ENCODE results near the gene MAFG. TPM values are rescaled to one million over a fixed set of nuclear protein-coding genes. Genes with fewer than 3 reads are reported as not detected.

MAFG gene
- total RNA-seq, 2 experiments from 2014 or later: 22.7 to 33.6 TPM

GRCh38 chr17:81869221-81870130, 58.1 kb downstream of the MAFG start:
- Histone ChIP-seq H3K79me2 (ENCODE audit: insufficient read depth, low read depth, low read length) (peaks cover 31% of the 10 kb centered on the region), H3K9me2 (ENCODE audit: insufficient read depth, low read length) (no peaks in the 10 kb centered on the region), H3K4me3 (ENCODE audit: low read depth, low read length, poor library complexity, severe bottlenecking) (peak overlapping the region; percentile 97), H3K4me1 (ENCODE audit: insufficient read depth, low read length, poor library complexity, severe bottlenecking) (peaks cover 64% of the 10 kb centered on the region), H2AFZ (ENCODE audit: low read length) (no peak overlapping the region), H3K36me3 (ENCODE audit: insufficient read depth, low read length) (peaks cover 63% of the 10 kb centered on the region), H3K9me3 (ENCODE audit: low read length) (no peaks in the 10 kb centered on the region), H3K27ac (ENCODE audit: low read depth, low read length, poor library complexity, severe bottlenecking) (peak overlapping the region; percentile 85), H4K20me1 (ENCODE audit: insufficient read depth, low read length) (no peaks in the 10 kb centered on the region), H3K4me2 (ENCODE audit: low read length) (peak overlapping the region; percentile 98)
- intact Hi-C loops (cut with micrococcal nuclease; ENCODE audit: unreplicated experiment): loop anchor here (1.0 to 5.0 kb wide), 6 partner anchors 21 to 352 kb away; partner anchors contain the start of genes ALYREF, ANAPC11, DCXR and MAFG
- BruUV-seq (replicated peaks): no TSS peak
- POLR2A ChIA-PET: interaction anchor here (0.9 to 2.2 kb wide), 2 partner anchors 24 to 48 kb away, joined by 4 to 18 read pairs; no protein-coding TSS in a partner anchor
- TF ChIP-seq, protein P1, sequence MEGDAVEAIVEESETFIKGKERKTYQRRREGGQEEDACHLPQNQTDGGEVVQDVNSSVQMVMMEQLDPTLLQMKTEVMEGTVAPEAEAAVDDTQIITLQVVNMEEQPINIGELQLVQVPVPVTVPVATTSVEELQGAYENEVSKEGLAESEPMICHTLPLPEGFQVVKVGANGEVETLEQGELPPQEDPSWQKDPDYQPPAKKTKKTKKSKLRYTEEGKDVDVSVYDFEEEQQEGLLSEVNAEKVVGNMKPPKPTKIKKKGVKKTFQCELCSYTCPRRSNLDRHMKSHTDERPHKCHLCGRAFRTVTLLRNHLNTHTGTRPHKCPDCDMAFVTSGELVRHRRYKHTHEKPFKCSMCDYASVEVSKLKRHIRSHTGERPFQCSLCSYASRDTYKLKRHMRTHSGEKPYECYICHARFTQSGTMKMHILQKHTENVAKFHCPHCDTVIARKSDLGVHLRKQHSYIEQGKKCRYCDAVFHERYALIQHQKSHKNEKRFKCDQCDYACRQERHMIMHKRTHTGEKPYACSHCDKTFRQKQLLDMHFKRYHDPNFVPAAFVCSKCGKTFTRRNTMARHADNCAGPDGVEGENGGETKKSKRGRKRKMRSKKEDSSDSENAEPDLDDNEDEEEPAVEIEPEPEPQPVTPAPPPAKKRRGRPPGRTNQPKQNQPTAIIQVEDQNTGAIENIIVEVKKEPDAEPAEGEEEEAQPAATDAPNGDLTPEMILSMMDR (conservative IDR thresholded peaks at IDR 0.05; ENCODE audit: low read length): peak; percentile 94
- TF ChIP-seq EZH2phosphoT487 (IDR thresholded peaks at IDR 0.05; ENCODE audit: borderline replicate concordance, low read depth, low read length): no peak
- DNase-seq (ENCODE audit: low spot score): peak; percentile 69
- CTCF ChIA-PET (ENCODE audit: unreplicated experiment): interaction anchor here (0.9 to 1.2 kb wide), 2 partner anchors 11 to 59 kb away, joined by 3 to 4 read pairs; no protein-coding TSS in a partner anchor

- Histone ChIP-seq H3K4me2 (ENCODE audit: low read length) (peak overlapping the region; percentile 98), H3K79me2 (ENCODE audit: insufficient read depth, low read depth, low read length) (peaks cover 34% of the 10 kb centered on the region), H3K27ac (ENCODE audit: low read depth, low read length, poor library complexity, severe bottlenecking) (no peak overlapping the region), H3K4me3 (ENCODE audit: low read depth, low read length, poor library complexity, severe bottlenecking) (peak overlapping the region; percentile 97), H3K4me1 (ENCODE audit: insufficient read depth, low read length, poor library complexity, severe bottlenecking) (peaks cover 64% of the 10 kb centered on the region), H3K36me3 (ENCODE audit: insufficient read depth, low read length) (peaks cover 70% of the 10 kb centered on the region), H4K20me1 (ENCODE audit: insufficient read depth, low read length) (peaks cover 1% of the 10 kb centered on the region; the same call in 1 of the 2 replicates), H3K9me3 (ENCODE audit: low read length) (no peaks in the 10 kb centered on the region), H3K9me2 (ENCODE audit: insufficient read depth, low read length) (no peaks in the 10 kb centered on the region), H2AFZ (ENCODE audit: low read length) (no peak overlapping the region)
- CTCF ChIA-PET (ENCODE audit: unreplicated experiment): interaction anchor here (0.9 to 1.2 kb wide), 2 partner anchors 12 to 59 kb away, joined by 3 to 4 read pairs; no protein-coding TSS in a partner anchor
- TSS peak; percentile 89 for BruUV-seq (replicated peaks)
- TF ChIP-seq, protein P1 (conservative IDR thresholded peaks at IDR 0.05; ENCODE audit: low read length): no peak
- TF ChIP-seq EZH2phosphoT487 (IDR thresholded peaks at IDR 0.05; ENCODE audit: borderline replicate concordance, low read depth, low read length): no peak
- intact Hi-C loops (cut with micrococcal nuclease; ENCODE audit: unreplicated experiment): loop anchor here (1.0 kb wide), 1 partner anchor 43 kb away; the partner anchor contains the start of gene PCYT2
- peak; percentile 37 for DNase-seq (ENCODE audit: low spot score)
- POLR2A ChIA-PET: interaction anchor here (2.2 kb wide), 1 partner anchor 24 kb away, joined by 18 read pairs; no protein-coding TSS in a partner anchor
These were observed 58.8 kb downstream of the MAFG start for GRCh38 chr17:81868674-81869220.

Other genes starting within 250 kb of the MAFG start
- 86.1 and 86.4 TPM in 2 replicates for gene ARL16, start 243.9 kb downstream of the MAFG start, total RNA-seq (2014; rRNA removed; shearing (Covaris generic))
- gene ARL16, start 243.9 kb downstream of the MAFG start, total RNA-seq (2022): 49.8 and 52.2 TPM in 2 replicates
- gene HGS, start 243.7 kb downstream of the MAFG start, total RNA-seq (2014; rRNA removed; shearing (Covaris generic)): 120 and 162 TPM in 2 replicates
- gene HGS, start 243.7 kb downstream of the MAFG start, total RNA-seq (2022): 175 and 219 TPM in 2 replicates
- 49.8 and 67.2 TPM in 2 replicates for gene MRPL12, start 224.4 kb downstream of the MAFG start, total RNA-seq (2014; rRNA removed; shearing (Covaris generic))
- gene MRPL12, start 224.4 kb downstream of the MAFG start, total RNA-seq (2022): 143 and 189 TPM in 2 replicates
- 46.3 and 46.9 TPM in 2 replicates for gene SLC25A10, start 215.5 kb downstream of the MAFG start, total RNA-seq (2014; rRNA removed; shearing (Covaris generic))
- gene SLC25A10, start 215.5 kb downstream of the MAFG start, total RNA-seq (2022): 41.3 and 45.6 TPM in 2 replicates
- not detected in 2 replicates for gene GCGR, start 123.6 kb downstream of the MAFG start, total RNA-seq (2014; rRNA removed; shearing (Covaris generic))
- not detected in 2 replicates for gene GCGR, start 123.6 kb downstream of the MAFG start, total RNA-seq (2022)
- gene MCRIP1, start 94.4 kb downstream of the MAFG start, total RNA-seq (2014; rRNA removed; shearing (Covaris generic)): 249 and 288 TPM in 2 replicates
- 170 and 180 TPM in 2 replicates for gene MCRIP1, start 94.4 kb downstream of the MAFG start, total RNA-seq (2022)
- gene PPP1R27, start 92.7 kb downstream of the MAFG start, total RNA-seq (2014; rRNA removed; shearing (Covaris generic)): not detected in 2 replicates
- not detected in 2 replicates for gene PPP1R27, start 92.7 kb downstream of the MAFG start, total RNA-seq (2022)
- 388 and 393 TPM in 2 replicates for gene P4HB, start 67.2 kb downstream of the MAFG start, total RNA-seq (2014; rRNA removed; shearing (Covaris generic))
- 502 and 577 TPM in 2 replicates for gene P4HB, start 67.2 kb downstream of the MAFG start, total RNA-seq (2022)
- gene ARHGDIA, start 56.4 kb downstream of the MAFG start, total RNA-seq (2014; rRNA removed; shearing (Covaris generic)): 233 and 265 TPM in 2 replicates
- 663 and 715 TPM in 2 replicates for gene ARHGDIA, start 56.4 kb downstream of the MAFG start, total RNA-seq (2022)
- 474 and 621 TPM in 2 replicates for gene ALYREF, start 36.1 kb downstream of the MAFG start, total RNA-seq (2014; rRNA removed; shearing (Covaris generic))
- 377 and 431 TPM in 2 replicates for gene ALYREF, start 36.1 kb downstream of the MAFG start, total RNA-seq (2022)
- 265 and 315 TPM in 2 replicates for gene ANAPC11, start 36.0 kb downstream of the MAFG start, total RNA-seq (2014; rRNA removed; shearing (Covaris generic))
- 225 and 227 TPM in 2 replicates for gene ANAPC11, start 36.0 kb downstream of the MAFG start, total RNA-seq (2022)
- 3.2 and 3.9 TPM in 2 replicates for gene NPB, start 25.5 kb downstream of the MAFG start, total RNA-seq (2014; rRNA removed; shearing (Covaris generic))
- 2.5 and 2.8 TPM in 2 replicates for gene NPB, start 25.5 kb downstream of the MAFG start, total RNA-seq (2022)
- gene PCYT2, start 16.3 kb downstream of the MAFG start, total RNA-seq (2014; rRNA removed; shearing (Covaris generic)): 70.1 and 70.4 TPM in 2 replicates
- gene PCYT2, start 16.3 kb downstream of the MAFG start, total RNA-seq (2022): 104 and 108 TPM in 2 replicates
- gene SIRT7, start 9.6 kb downstream of the MAFG start, total RNA-seq (2014; rRNA removed; shearing (Covaris generic)): 43.3 and 49.1 TPM in 2 replicates
- gene SIRT7, start 9.6 kb downstream of the MAFG start, total RNA-seq (2022): 57.6 and 69.3 TPM in 2 replicates
- gene PYCR1, start 9.6 kb upstream of the MAFG start, total RNA-seq (2014; rRNA removed; shearing (Covaris generic)): 211 and 239 TPM in 2 replicates
- 165 and 173 TPM in 2 replicates for gene PYCR1, start 9.6 kb upstream of the MAFG start, total RNA-seq (2022)
- gene MYADML2, start 19.5 kb upstream of the MAFG start, total RNA-seq (2014; rRNA removed; shearing (Covaris generic)): 0.19 TPM in 1 of 2 replicates, not detected in the other
- gene MYADML2, start 19.5 kb upstream of the MAFG start, total RNA-seq (2022): not detected in 2 replicates
- gene NOTUM, start 33.5 kb upstream of the MAFG start, total RNA-seq (2014; rRNA removed; shearing (Covaris generic)): 3.6 and 4.4 TPM in 2 replicates
- gene NOTUM, start 33.5 kb upstream of the MAFG start, total RNA-seq (2022): 0.88 and 1.9 TPM in 2 replicates
- gene ASPSCR1, start 49.9 kb upstream of the MAFG start, total RNA-seq (2014; rRNA removed; shearing (Covaris generic)): 66.7 and 89.1 TPM in 2 replicates
- gene ASPSCR1, start 49.9 kb upstream of the MAFG start, total RNA-seq (2022): 77.8 and 81.8 TPM in 2 replicates
- 249 and 251 TPM in 2 replicates for gene CENPX, start 95.1 kb upstream of the MAFG start, total RNA-seq (2014; rRNA removed; shearing (Covaris generic))
- 107 and 130 TPM in 2 replicates for gene CENPX, start 95.1 kb upstream of the MAFG start, total RNA-seq (2022)
- 52.0 and 62.6 TPM in 2 replicates for gene LRRC45, start 95.6 kb upstream of the MAFG start, total RNA-seq (2014; rRNA removed; shearing (Covaris generic))
- 40.9 and 41.2 TPM in 2 replicates for gene LRRC45, start 95.6 kb upstream of the MAFG start, total RNA-seq (2022)
- 15.7 and 24.4 TPM in 2 replicates for gene RAC3, start 103.9 kb upstream of the MAFG start, total RNA-seq (2014; rRNA removed; shearing (Covaris generic))
- gene RAC3, start 103.9 kb upstream of the MAFG start, total RNA-seq (2022): 15.1 and 16.4 TPM in 2 replicates
- gene DCXR, start 110.0 kb upstream of the MAFG start, total RNA-seq (2014; rRNA removed; shearing (Covaris generic)): 138 and 147 TPM in 2 replicates
- gene DCXR, start 110.0 kb upstream of the MAFG start, total RNA-seq (2022): 132 and 138 TPM in 2 replicates
- gene RFNG, start 124.1 kb upstream of the MAFG start, total RNA-seq (2014; rRNA removed; shearing (Covaris generic)): 50.5 and 59.4 TPM in 2 replicates
- gene RFNG, start 124.1 kb upstream of the MAFG start, total RNA-seq (2022): 41.3 and 47.3 TPM in 2 replicates
- 137 and 169 TPM in 2 replicates for gene GPS1, start 124.2 kb upstream of the MAFG start, total RNA-seq (2014; rRNA removed; shearing (Covaris generic))
- gene GPS1, start 124.2 kb upstream of the MAFG start, total RNA-seq (2022): 123 and 133 TPM in 2 replicates
- gene DUS1L, start 138.1 kb upstream of the MAFG start, total RNA-seq (2014; rRNA removed; shearing (Covaris generic)): 374 and 388 TPM in 2 replicates
- 300 and 320 TPM in 2 replicates for gene DUS1L, start 138.1 kb upstream of the MAFG start, total RNA-seq (2022)
- gene FASN, start 170.5 kb upstream of the MAFG start, total RNA-seq (2014; rRNA removed; shearing (Covaris generic)): 94.4 and 111 TPM in 2 replicates
- 299 and 364 TPM in 2 replicates for gene FASN, start 170.5 kb upstream of the MAFG start, total RNA-seq (2022)

Measured in OCI-LY7 (cell line).